Measurements from ENCODE around the gene AIRE.

- no peak for TF ChIP-seq MAFF (IDR thresholded peaks at IDR 0.05; ENCODE audit: low read depth, low read length)
- TF ChIP-seq NCOA2 (CRISPR knock-in tag; IDR thresholded peaks at IDR 0.05), result no peak
- no peak for TF ChIP-seq ZZZ3 (CRISPR knock-in tag; IDR thresholded peaks at IDR 0.05; ENCODE audit: borderline replicate concordance)
- TF ChIP-seq ZNF737 (CRISPR knock-in tag; IDR thresholded peaks at IDR 0.05; ENCODE audit: borderline replicate concordance), result no peak
- no peak for TF ChIP-seq ZBTB21 (CRISPR knock-in tag; IDR thresholded peaks at IDR 0.05)
- no peak for TF ChIP-seq CTCF (CRISPR knock-in tag; IDR thresholded peaks at IDR 0.05)
- no peak for TF ChIP-seq YY1 (IDR thresholded peaks at IDR 0.05; ENCODE audit: insufficient read depth, insufficient replicate concordance, low read depth, low read length)
- no peak for TF ChIP-seq ERF (CRISPR knock-in tag; IDR thresholded peaks at IDR 0.05)
- no peak for TF ChIP-seq MAF1 (CRISPR knock-in tag; IDR thresholded peaks at IDR 0.05; ENCODE audit: borderline replicate concordance)
- TF ChIP-seq CREM (IDR thresholded peaks at IDR 0.05), result no peak
- TF ChIP-seq CREM (CRISPR knock-in tag; IDR thresholded peaks at IDR 0.05), result no peak
- no peak for TF ChIP-seq PRDM15 (CRISPR knock-in tag; IDR thresholded peaks at IDR 0.05)
- TF ChIP-seq BCL3 (CRISPR knock-in tag; IDR thresholded peaks at IDR 0.05), result no peak
- TF ChIP-seq POLR2A (IDR thresholded peaks at IDR 0.05; ENCODE audit: insufficient read depth in 1 of 2, low read depth in 2 of 2, low read length in 2 of 2), result no peak
- no peak for TF ChIP-seq MYC (CRISPR knock-in tag; IDR thresholded peaks at IDR 0.05; ENCODE audit: borderline replicate concordance)
These were observed 25.6 kb upstream of the AIRE start for GRCh38 chr21:44260066-44260465.

Measured in HepG2 (cell line).